Body of pancreas (tissue), 4 donors: ENCODE results near the gene GGTLC1.

Experiments
- CTCF ChIP-seq, 7 experiments: fragments of 450-650 bp in 4 of 7; fragments of 200-600 bp in 3 of 7; sonication (generic) in 3 of 7; IDR thresholded peaks; one replicate each; pipeline ENCODE4 v1.5.1; 2016 to 2019; ENCODE audit warnings: antibody characterized with exemption in 7 of 7
- POLR2A ChIP-seq, 3 donors: fragments of 450-650 bp; IDR thresholded peaks; one replicate each; pipeline ENCODE4 v1.6.1; 2016; ENCODE audit warnings: antibody characterized with exemption in 3 of 3, mild to moderate bottlenecking in 2 of 3

DNA sequence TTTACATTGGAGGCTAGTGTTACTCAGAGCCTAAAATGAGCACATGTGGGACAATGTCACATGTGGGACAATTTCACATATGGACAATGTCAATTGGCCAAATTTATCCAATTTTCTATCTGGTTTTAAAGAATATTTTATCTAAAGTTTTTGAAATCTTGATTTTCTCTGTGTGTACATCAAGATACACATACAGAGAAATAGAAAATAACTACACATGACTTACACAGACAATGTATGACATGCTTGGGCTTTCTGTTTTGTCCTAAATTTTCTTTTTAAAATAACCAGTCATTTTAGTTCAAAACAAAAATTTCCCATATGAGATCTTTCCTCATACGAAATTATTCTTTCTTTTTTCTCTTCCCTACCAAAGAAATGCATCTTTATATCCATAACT lies 24.6 kb downstream of the GGTLC1 start:
- TF ChIP-seq POLR2A (IDR thresholded peaks at IDR 0.05), result no peak
- no peak for TF ChIP-seq CTCF (IDR thresholded peaks at IDR 0.05)
